HG02885 (cell line): ENCODE data around the gene UGCG.

ENCODE experiments used
- ATAC-seq: cut with Tn5 transposase; IDR thresholded peaks from one replicate; pipeline ENCODE4 v1.9.1; 2021; ENCODE audit warnings: mild to moderate bottlenecking; ENCODE audit not compliant: unreplicated experiment, poor library complexity

Gene UGCG

DNA sequence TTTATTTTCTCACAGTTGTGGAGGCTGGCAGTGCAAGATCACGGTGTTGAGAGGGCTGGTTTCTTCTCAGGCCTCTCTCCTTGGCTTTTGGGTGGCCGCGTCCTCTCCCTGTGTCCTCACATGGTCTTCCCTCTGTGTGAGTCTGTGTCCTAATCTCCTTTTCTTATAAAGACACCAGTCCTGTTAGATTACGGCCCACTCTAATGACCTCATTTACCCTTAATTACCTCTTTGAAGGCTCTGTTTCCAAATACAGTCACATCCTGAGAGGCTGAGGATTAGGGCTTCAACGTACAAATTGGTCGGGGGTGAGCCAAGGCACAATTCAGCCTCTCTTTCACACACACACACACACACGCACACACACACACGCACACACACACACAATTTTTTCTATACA, 73.0 kb downstream of the UGCG start:
- ATAC-seq: no peak

DNA sequence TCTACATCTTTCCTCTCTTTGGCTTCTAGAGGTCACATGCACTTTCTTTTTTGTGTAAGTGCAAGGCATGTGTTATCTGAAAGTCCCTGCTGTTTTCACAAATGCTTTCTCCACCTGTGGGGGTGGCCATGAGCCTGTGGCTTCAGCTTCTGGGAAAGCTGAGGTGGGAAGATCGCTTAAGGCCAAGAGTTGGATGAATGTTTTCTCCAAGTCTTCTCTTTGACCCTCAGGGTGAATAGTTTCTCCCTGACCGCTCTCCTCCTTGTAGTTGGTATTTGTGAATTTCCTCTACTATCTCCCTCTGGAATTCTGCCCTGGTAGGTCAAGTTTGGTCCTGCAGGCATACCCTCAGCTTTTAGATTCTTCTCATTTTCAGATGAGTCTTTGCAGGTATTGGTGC, 74.2 kb downstream of the UGCG start:
- no peak for ATAC-seq

DNA sequence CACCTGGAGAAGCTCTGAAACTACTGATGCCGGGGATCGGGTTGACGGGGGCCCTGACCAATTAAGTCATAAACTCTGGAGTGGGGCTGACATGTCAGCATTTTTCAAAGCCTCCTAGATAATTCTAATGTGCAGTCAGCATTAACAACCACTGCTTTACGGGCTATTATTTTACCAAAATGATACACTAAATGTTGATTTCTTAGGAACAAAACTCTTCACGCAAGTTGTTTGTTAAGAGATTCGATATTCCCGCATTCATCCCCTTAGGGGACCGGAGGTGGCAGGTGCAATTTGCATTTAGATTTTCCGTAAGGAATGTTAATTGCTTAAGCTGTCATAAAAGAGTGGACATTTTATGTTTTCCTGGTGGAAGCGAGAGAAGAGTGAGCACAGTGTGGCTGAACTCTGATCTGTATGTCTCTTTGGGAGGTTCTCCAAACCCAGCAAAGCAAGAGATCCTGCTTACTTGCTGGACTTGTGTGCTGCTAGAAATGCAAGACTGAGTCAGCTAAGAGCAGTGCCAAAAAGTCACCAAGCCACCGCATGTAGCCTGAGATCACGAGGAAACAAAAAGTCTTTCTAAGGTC, 77.6 kb downstream of the UGCG start:
- no peak for ATAC-seq

DNA sequence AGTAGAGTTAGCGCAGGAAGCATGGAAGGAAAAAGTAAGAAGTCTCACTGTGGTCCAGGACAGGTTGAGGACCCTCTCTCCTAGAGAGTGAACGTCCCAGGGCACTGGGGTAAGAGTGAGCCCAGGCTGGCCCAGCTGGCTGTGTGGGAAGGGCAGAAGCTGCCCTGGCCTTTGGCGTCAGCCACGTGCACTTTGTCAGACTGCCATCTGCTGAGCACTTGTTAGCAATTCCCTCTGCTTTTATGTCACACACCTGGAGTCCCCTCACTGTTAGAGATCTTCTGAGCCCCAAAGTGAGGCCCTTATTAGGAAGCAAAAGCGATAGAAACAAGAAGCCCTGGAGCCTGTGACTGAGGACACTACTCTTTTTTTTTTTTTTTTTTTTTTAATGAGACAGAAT, 79.1 kb downstream of the UGCG start:
- no peak for ATAC-seq

DNA sequence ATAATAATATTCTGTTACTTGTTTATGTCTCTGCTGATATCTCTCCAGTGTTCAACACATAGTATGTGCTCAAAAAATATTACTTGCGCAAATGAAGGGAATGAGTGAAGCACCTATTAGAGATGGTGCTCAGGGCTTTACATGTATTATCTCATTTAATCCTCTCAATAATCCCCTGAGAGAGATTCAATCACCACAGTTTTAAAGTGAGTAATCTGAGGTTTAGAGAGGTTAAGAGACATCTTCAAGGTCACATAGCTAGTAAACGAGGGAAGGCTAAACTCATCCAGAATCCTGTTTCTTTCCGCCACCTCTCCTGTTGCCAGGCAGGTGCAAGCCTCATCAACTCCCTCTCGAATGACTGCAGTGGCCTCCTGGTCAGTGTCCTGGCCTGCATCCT, 82.0 kb downstream of the UGCG start:
- no peak for ATAC-seq

DNA sequence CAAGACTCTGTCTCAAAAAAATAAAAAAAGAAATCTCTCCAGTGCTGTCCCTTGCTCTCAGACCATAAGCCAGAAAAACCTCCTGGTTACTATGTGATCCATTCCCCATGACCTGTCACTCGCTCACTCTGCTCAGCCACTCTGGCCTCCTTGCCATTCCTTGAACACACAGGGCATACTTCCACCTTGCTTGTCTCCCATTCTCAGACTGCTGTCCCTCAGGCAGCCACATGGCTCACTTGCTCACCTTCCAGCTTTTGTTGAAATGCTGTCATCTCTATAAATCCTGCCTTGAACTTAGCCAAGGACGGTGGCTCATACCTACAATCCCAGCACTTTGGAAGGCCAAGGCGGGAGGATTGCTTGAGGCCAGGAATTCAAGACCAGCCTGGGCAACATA, 82.9 kb downstream of the UGCG start:
- ATAC-seq: no peak

DNA sequence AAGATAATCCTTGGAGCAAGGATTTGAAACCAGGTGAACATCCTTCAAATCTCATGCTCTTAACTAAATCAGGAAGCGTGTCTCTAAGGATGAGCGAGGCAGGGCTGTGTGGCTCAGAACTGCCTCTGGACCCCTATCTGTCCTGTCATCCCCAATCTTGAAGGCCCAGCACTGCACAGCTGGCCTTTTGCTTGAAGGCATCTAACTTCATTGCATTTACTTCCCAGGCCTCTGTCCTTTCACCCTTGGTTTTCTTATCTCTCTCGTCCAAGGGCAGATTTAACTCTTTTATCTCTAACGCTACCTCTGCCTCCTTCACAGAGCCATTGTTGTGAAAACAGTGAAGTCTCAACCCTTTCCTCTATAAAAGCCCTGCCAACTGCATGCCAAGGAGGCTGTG, 83.8 kb downstream of the UGCG start:
- no peak for ATAC-seq

DNA sequence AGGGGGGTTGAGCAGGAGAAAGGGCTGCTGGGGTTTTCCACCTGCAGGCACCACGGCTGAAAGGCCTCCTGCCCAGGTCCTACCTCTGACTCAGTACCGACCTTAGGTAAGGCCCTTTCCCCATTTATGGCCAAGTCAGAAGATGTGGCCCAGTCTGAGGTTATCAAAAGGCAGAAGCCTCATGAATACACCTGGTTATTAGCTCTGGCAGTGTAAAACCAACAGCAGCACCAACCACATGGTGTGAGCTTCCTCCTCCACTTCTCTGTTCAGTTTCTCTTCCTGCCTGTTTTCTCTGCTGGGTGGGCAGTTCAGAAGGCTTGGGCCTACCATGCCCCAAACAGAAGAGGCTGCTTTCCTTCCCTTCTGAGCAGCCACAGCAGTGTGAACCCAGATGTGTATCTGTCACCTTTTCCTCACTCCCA, 86.9 kb downstream of the UGCG start:
- peak; percentile 59 for ATAC-seq

DNA sequence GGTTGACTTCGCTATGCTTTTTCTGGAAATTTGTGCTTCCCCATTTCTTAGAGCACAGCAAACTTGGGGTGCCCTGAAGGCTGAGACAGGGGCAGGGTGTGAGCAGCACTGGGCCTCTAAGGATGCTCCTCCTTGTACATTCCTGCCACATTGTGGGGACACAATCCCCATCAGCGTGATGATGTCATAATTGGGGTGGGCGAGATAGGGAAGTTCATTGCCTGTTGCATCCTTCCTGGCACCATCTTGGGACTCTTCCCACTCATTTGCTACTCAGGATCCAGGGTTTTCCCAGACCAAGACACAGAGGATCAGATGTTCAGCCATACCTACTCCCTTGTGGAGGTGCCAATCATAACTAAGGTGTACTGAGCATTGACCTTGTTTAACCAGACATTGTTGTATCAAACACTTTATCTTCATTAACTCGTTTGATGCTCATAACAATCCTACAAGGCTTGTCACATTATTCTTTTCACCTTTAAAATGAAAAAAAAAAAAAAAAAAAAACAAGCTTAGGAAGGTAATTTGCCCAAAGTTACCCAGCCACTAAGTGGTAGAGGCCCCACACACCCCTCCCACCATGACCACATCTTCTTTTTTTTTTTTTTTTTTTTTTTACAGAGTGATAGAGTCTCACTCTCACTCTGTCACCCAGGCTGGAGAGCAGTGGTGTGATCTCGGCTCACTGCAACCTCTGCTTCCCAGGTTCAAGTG, 87.6 kb downstream of the UGCG start:
- ATAC-seq: no peak
